COLO668 (cell line): ENCODE results near the gene SFXN5.

Source experiments
- DNase-seq: peaks from one replicate; lab custom pipeline; 2025; ENCODE audit not compliant: unreplicated experiment; lab: John Stamatoyannopoulos, UW

The SFXN5 gene

DNA sequence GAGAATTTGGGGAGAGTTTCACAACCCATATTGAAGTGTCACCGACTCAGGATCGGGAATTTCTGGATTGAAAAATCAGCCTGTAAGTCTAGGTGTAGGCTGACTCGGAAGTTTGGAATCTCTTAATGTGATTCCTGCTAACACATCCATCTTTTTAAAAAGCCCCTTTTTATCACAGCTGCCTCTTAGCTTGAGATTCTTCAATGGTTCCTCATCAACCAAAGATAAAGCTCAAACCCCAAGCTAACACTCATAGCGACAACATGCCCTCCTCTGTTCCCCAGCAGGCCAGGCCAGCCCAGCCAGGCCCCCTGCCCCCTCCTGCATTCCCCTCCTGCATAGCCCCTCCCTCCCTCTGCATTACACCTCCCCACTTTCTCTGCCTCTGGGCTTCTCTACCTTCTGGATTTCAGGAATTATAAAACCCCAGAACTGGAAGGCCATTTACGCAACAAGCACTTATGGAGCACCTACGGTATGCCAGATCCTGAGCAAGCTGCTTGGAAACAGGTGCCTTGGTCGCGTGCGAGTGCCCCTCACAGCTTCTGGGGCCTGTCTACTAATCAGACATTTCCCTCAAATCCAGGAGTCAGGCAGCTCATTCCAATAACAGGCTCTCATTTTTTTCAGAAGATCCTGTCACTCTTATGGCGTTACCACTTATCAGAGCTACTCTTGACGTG, 90.8 kb downstream of the SFXN5 start:
- no peak for DNase-seq

- no peak for DNase-seq
Measured at GRCh38 chr2:72979896-72980295, 91.6 kb downstream of the SFXN5 start.

- DNase-seq, result no peak
Measured at GRCh38 chr2:72975017-72975416, 96.5 kb downstream of the SFXN5 start.

DNA sequence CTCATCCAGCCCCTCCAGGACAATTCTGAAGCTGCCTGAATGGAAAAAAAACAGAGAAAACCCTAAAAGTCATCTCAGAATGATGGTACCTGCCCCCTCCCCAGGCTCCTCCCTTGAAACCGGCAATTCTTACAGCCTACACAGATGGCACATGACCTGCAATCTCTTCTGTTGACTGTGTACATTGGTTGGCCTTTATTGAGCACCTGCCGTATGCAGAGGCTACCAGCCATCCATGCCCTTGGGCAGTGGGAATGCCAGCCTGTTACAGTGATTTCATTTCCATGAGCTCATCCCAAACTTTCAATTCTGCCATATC, 97.1 kb downstream of the SFXN5 start:
- peak; percentile 6 for DNase-seq

GRCh38 chr2:72973566-72974435, 97.7 kb downstream of the SFXN5 start:
- peak; percentile 38 for DNase-seq

DNA sequence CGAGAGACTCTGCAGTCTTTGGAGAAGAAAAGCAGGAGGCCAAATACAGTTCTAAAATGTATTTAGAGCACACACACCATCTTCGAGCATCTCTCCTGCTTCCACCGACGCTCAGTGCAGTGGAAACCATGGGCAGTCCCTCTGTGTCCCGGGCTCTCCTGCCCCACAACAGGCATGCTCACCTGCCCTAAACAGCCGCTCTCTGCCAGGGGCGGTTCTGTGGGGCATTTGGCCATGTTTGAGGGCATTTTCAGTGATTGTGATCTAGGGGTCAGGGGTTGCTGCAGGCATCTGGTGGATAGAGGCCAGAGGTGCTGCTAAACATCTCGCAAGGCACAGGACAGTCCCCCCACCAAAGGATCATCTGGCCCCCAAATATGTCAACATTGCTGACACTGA, 98.4 kb downstream of the SFXN5 start:
- no peak for DNase-seq

GRCh38 chr2:72972352-72973136, 99.0 kb downstream of the SFXN5 start:
- no peak for DNase-seq

- DNase-seq, result no peak
Measured at GRCh38 chr2:72971036-72971435, 100.5 kb downstream of the SFXN5 start.

GRCh38 chr2:72969706-72970105, 101.8 kb downstream of the SFXN5 start:
- DNase-seq, result no peak

DNA sequence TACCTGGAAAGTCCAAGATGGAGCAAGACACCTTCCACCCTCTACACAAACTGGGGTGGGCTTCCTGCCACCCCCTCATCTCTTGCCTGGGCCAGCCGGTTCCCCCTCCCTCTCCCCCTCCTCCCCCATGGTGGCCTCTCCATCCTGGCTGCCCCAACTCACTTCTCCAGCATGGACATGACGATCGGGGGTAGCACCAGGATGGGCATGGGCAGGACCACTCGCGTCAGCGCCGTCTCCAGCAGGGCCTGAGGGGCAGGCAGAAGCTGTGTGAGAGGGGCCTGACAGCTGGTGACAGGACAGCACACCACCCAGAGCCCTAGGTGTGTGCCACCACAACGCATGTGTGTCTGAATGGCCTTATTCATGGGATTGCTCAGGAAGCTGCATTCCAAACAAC, 103.2 kb downstream of the SFXN5 start:
- no peak for DNase-seq

DNA sequence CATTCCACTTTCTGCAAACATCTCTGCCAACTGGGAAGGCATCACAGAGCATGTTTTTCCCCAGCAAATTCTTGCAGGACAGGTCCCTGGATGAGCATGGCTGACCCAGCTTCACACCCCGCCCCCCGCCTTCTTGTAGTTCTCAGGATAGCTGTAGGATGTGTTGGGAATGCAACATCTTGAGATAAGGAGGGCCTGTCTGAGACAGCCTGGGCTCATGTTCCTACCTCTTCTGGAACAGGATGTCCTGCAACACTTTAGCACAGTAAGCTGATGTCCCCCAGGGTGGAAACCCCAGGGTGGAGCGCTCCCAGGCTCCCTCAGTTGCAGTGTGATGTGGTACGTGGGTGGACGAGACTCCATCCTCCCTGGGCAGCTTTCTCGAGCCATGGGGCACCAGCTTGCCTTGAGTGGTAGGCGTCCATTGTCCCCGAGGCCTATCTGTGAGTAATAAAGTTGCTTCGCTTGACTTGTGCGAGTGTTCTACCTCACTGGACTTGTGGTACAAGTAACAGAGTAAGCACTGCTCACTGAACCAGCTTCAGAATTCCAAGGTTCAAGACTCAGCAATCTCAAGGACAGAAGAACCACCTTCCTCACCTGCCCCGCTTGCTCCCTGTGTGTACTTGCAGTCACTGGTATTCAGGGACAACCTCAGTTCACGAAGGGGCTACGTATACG, 105.6 kb downstream of the SFXN5 start:
- no peak for DNase-seq

- no peak for DNase-seq
Measured at GRCh38 chr2:72965016-72965415, 106.5 kb downstream of the SFXN5 start.

DNA sequence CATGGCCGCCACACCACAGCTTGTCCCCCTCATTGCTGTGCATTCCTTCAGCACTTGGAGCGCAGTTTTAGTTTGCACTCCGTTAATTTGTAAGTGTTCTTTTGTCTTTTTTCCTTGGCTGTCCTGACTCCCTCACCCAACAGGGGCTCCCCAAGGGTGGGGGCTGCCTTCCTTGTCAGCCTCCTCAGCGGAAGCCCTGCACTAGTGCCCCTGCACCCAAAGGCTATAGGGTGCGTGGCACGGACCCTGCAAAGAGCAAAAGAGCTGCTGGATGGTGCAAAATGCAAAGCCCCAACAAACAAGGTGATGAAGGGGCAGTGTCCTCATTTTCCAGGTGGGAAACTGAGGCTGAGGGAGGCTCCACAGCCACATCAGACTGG, 107.4 kb downstream of the SFXN5 start:
- no peak for DNase-seq

- no peak for DNase-seq
Measured at GRCh38 chr2:72963423-72964145, 107.9 kb downstream of the SFXN5 start.

GRCh38 chr2:72962911-72963310, 108.6 kb downstream of the SFXN5 start:
- DNase-seq, result no peak

- no peak for DNase-seq
Measured at GRCh38 chr2:72961853-72962468, 109.6 kb downstream of the SFXN5 start.

DNA sequence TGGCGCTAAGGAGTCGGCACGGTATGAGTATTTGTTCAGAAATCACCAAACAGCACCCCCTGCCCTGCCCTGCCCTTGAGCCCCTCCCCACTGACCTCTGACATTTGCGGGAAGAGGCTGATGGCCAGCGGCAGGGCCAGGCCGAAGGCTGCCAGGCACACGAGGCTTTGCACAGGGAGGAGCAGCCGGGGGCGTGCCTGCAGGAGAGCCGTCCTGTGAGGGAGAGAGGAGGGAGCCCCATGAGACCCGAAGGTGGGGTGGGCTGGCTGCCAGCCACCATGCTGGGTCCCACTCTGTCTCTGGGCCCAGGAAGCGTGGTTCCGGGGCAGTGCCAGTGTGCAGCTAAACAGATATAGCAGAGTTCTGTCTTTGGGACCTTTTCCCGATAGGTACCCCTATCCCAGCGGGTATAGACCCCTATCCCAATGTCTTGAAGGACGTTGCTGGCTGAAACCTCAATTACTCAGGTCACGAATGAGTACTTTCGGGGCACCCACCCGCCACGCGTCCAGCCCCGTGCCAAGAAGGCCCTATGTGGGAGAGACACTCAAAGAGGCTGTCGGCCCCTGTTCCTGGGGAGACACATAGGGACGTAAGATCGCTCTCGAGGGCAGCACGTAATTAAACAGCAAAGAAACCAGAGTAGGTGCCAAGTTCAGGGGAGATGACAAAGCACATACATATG, 110.3 kb downstream of the SFXN5 start:
- DNase-seq, result no peak

- DNase-seq, result no peak
Measured at GRCh38 chr2:72959995-72960981, 111.2 kb downstream of the SFXN5 start.
